HTERT RPE-1 (cell line): ENCODE results near the gene WWOX.

ENCODE experiments used
- in situ Hi-C: fragments of 300-500 bp; cut with MboI; formaldehyde crosslinking; loops from 4 replicates; pipeline ENCODE4 v1.14.3; 2020; ENCODE audit warnings: low sequenced_read_pairs

Gene WWOX

DNA sequence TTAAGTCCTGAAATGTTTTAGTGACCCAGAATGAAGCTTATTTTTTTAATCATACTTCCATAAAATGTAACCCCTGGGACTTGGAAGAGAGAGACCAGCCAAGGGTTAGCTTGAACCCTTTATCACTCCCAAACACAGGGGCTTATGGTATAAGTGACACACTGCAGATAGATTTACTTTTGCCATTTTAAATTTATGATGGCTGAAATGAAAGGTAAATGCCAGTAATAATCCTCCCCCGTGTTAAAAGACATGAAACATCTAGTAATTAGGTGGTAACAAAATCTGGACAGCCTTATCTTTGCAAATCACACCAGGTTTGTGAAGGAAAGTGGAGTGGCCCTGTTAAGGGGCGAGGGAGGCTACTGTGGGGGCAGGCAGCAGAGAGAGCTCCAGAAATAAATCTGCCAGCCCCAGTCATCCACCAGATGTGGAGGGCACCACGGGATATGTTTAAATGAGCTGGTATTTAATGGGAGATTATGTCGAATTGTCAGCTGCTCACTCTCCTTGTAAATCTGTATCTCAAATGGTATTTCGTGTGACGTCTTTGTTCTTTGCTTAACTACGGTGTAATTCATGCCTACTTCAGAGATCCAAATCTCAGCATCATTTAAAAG lies 326.5 kb downstream of the WWOX start:
- in situ Hi-C loops = no loop called here

DNA sequence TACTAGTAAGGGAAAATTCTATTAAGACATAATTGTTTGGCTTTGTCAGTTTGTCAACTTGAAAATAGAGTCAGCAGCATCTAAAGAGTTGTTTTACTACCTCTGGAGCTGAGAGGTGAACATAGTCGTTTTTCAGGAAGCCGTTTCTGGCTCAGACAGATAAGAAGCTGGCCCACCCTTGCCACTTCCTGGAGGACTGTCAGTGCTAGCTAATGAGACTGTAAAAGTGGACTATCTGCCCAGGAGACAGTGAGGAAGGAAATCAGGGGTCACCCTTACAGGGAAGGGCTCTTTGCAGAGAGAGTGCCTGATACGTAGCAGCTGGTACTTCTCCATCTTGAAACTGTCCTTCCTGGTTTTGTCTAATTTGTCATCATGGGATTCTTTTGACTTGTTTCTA lies 328.7 kb downstream of the WWOX start:
- in situ Hi-C loops = no loop called here

DNA sequence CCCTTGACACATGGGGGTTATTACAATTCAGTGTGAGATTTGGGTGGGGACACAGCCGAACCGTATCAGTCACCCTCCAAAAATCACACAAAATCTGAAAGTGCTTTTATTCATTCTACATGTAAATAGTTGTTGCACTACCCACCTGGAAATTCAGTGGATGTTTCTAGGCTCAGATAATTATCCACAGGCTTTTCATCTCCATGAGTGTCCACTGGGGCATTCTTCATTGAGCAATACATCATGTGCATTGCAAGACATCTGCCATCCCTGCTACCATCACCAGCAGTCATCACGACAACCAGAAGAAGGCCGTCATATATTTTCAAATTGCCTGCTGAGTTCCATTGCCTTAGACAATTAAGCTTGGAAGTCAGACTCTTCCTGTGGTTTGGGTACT lies 330.8 kb downstream of the WWOX start:
- in situ Hi-C loops = no loop called here

DNA sequence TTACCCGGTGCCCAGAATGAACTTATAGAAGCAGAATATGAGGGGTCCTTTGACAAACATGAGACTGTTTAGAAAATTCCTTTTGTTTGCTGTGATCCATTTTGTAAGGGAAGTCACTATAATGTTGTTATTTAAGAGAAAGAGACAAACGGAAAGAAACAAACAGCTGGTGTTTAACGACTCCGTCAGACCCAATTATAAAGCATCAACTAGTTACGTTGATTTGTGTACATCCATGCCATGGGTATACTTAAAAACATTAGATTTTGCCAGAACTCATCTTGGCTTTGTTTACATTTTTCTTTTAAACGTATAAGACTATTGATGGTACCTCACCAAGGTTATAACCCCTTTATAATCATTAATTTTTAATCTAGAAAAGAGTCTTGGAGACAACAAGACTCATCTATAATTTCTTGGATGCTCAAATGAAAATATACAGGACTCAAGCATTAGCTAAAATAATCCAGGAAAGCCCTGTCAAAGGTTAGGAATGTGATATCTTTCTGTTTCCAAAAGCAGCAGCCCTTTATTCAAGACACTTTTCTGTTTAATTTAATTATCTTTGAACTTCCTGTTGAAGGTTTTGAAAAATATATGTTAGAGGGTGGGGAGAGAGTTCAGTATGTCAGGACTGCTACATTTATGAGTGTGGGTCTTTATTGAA lies 331.7 kb downstream of the WWOX start:
- in situ Hi-C loops = no loop called here

DNA sequence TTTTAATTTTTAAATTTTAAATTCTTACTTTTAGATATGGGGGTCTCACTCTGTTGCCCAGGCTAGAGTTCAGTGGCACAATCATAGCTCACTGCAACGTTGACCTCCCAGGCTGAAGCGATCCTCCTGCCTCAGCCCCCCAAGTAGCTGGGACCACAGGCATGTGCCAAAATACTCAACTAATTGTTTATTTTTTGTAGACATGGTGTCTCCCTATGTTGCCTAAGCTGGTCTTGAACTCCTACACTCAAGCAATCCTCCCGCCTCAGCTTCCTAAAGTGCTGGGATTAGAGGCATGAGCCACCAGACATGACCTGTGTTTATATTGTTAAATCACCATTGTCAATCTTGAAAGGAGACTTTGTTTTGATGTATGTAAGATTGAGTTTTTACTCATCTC lies 332.2 kb downstream of the WWOX start:
- in situ Hi-C loops = no loop called here

DNA sequence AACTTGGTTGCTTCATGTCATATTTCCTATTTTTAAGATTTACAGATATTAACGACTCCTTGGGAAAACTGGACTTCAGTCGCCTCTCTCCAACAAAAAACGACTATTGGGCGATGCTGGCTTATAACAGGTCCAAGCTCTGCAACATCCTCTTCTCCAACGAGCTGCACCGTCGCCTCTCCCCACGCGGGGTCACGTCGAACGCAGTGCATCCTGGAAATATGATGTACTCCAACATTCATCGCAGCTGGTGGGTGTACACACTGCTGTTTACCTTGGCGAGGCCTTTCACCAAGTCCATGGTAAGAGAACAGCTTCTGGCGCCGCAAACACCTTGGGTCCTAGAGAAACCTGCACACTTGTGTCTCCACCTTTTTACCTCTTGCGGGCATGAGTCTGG lies 333.0 kb downstream of the WWOX start:
- in situ Hi-C loops = no loop called here

DNA sequence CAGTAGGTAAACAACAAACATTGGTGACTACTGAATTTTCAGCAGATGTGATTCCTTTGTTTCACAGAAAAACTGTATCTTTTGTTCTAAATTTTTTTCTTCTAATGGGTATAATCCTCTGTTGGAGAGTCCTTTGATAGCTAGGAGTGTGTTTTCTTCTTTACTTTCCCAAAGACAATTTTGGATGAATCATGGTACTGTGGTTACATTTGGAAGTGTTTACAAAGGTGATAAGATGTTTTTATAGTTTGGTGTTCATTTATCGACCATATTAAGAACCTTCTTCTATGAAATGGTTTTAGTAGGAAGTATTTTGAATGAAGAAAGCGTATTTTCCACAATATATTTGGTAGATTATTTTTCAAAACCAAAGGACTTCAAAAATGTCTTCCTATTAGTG lies 333.7 kb downstream of the WWOX start:
- in situ Hi-C loops = no loop called here

DNA sequence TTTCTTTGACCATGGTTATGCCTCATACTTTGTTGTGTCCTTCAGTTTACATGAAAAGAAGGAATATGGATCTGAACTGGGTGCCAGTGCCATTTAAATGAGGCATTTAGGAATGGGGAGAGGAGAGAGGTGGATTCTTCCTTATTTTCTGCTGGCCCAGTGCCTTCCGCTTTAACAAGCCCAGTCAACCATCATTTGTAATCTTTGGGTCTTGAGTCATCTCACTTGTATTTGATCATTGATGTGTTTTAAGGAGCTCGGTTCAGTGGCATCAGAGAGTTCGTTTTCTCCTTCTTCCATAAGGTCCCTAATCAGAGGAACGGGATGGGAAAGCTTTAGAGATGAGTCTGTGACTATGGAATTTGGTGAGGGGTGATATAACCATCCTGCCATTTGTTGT lies 334.9 kb downstream of the WWOX start:
- in situ Hi-C loops = no loop called here

DNA sequence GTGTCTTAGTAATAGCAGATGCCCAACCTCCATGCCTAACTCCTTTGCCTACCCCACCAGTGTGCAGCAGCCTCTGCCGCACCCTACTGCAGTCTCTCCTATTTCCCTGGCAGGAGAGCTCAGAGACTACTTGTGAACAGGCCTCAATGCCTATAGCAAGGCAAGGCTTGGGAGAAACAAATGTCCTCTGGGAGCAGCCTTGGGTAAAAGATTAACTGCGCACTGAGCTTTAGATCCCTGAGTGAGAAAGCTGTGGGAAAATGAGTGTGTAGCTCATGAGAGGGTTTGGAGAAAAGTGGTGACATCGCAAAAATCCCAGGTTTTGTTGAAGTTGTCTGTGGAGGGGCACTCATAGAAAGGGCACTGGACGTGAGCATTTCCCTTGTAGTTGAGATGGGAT lies 335.8 kb downstream of the WWOX start:
- in situ Hi-C loops = no loop called here

DNA sequence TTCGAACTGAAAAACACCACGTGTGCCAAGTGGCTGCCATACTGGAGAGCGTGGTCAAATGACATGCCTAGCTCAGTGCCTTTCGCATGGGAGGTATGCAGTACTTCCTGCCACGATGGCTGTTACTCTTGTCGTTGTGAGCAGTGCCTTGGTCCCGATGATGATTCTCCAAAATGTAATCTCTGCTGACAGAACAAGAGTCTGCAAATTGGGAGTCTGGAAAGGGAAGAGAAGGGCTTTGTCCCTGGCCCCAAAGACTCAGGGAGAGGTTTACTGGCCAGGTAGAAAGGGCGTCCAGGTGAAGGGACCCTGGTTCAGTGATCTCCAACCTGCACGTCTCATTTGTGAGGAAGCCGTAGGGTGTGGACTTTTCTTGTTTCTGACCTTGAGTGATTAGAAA lies 336.6 kb downstream of the WWOX start:
- in situ Hi-C loops = no loop called here

DNA sequence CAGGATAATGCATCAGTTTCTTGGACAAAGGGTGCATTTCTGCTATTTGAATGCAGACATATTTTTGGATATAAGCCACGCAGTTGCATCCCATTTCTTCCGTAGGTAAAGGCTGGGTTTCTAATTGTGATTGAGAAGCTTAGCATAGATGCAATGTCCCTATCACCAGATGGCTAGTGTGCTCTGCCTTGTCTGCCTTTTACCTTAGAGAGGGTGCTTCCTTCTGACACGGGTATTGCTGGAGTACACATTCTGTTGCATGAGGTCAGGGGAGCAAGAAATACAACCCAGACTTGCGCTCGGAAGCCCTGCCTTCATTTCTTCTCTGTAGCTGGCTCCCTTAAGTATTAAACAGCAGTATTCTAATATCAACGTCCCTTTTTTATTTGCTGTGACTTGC lies 337.4 kb downstream of the WWOX start:
- in situ Hi-C loops = no loop called here

DNA sequence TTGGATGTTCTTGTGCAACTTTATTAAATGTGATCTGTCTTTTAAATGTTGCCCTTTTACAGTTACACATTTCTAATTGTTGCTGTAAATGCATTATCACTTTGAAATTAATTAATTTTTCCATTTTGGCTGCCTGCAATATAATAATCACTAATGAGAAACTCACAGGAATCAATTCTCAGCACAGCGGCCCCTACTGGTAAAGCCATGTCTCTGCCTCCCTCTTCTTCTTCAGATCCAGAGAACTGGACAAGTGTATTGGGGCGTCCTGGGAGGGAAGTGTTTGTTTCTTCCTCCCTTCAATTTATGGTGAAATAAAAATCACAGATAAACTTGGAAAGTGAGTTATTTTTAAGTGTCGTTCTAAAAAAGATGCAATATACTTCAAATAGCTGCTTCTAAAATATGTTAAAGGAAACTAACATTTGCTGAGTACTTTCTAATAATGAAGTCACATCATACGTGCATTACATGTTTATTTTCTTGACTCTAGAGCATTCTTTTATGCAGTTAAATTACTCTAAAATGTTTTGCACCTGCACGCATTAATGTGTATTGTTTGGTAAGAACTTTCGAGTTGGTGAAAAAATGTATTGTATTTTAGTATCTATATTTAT lies 338.0 kb downstream of the WWOX start:
- in situ Hi-C loops = no loop called here

DNA sequence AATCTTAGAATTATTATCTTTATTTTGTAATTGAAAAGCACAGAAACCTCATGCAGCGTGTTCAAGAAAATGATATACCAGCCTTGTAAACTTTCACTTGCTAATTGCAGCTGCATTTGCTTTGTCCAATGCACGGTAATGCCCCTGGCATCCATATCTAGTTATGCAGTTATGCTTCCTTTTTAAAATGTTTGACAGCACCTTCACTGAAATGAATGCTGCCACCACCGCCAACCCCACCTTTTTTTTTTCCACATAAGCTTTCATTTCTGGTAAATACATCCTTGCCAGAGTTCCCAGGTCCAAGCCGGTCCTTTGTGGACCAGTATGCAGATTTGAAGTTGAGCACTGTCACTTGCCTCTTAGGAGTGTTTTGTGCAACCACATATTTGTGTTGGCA lies 338.8 kb downstream of the WWOX start:
- in situ Hi-C loops = no loop called here

DNA sequence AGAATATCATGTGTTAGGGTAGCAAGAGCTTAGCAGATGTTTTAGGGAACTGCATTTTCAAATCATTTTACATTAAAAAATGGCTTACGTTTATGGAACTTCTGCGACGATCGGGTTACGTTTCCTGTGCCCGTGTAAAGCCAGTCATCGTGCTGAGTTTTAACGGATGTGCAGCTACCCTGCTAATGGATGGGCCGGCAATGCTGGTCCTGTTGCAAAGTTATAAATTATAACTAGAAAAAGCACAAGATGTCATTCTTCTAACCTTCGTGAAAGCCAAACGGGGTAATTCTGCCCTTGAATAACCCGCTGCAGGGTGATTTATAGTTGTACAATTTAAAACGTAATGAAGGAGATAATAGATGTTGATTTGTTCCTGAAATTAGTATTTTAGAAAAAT lies 339.2 kb downstream of the WWOX start:
- in situ Hi-C loops = no loop called here

DNA sequence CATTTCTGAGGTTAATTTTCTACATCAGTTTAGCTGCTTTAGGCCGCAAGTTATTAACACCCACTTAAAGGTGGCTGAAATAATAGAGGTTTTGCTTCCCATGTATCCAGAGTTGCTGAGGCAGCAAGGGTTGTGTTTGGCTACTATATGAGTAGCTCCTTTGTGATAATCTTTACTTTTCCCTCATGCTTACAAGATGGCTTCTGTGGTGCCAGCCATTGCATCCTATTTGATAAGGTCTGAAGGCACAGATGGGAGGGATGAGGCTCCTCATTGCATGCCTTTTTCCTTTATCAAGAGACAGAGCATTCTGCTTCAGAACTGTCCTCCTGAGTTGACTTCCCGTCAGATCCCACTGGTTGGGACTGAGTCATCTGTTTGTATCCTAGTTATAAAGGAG lies 340.2 kb downstream of the WWOX start:
- in situ Hi-C loops = no loop called here

DNA sequence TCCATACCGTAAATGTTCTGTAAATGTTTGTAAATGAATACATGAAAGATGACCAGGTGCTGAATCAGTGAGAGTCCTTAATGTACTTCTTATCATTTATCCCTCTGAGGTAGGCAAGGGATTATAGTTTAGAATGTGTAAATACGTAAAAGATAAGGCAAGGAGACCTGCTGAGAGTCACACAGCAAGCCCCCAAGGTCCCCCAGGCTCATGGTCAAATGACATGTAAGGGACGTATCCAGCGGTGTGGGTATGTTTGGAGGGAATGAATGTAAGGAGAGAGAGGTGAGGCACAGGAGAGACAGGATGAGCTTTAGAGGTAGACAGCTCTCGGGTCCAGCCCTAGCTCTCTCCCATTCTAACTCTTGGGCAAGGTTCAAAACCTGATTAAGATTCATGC lies 341.8 kb downstream of the WWOX start:
- in situ Hi-C loops = no loop called here

DNA sequence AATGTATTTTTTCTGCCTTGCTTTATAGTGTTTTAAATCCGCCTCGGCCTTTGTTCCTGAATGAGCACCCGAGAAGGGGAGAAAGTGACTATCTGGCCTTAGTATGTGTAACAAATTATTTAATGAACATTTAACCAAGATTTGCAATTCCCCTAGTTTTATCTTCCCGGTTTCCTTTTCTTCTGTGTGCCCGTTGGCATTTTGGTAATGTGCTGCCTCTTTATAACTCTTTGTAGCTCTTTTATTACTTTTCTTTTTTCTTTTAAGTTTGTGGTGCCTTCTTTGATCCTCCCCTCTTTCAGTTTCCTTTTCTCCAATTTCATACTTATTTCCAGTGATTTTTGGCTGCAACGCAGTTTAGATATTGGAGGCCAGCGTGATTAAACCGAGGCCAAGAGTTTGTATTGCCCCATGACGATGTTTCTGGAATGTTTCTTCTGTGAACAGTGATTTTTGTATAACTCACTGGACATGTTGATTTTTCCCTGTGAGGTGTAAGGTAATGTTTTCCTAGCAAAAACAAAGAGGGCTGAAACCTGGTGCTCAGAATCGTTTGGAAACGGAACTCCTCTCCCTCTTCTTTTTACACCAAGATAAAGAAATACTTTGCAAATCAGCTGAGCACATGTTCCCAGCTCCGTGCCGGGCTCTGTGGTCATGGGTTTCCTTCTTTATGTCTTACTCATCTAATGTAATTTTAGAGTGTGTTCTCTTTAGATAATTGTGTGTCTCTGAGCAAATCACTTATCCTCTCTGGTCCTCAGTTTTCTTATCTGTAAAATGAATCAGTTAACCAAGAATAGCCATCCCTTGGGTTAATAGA lies 344.3 kb downstream of the WWOX start:
- in situ Hi-C loops = no loop called here

DNA sequence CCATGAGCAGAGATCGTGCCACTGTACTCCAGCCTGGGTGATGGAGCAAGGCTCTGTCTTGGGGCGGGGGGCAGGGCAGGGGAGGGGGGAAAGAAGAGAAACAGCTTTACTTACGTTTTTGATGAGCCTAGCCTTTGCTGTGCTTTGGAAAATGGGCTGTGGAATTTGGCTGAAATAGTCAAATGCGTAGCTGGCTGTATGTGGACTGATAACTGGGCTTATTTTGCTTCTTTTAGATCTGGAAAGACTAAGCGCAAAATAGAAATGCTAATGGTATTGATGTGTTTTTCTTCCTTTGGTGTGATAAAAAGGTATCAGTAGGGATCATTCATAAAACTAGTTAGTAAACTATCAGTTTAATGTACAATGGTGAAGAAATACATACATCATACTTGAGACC lies 346.4 kb downstream of the WWOX start:
- in situ Hi-C loops = no loop called here

DNA sequence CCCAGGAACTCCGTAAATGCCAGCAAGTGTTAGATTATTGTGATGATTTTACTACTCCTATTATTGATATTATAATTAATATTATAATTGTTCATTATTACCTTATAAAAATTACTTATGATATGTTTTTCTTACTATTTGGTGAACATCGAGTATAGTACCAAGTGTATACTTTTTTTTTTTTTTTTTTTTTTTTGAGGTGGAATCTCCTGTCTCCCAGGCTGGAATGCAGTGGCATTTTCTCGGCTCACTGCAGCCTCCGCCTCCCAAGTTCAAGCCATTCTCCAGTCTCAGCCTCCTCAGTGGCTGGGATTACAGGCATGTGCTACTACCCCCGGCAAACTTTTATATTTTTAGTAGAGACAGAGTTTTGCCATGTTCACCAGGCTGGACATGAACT lies 347.0 kb downstream of the WWOX start:
- in situ Hi-C loops = no loop called here

DNA sequence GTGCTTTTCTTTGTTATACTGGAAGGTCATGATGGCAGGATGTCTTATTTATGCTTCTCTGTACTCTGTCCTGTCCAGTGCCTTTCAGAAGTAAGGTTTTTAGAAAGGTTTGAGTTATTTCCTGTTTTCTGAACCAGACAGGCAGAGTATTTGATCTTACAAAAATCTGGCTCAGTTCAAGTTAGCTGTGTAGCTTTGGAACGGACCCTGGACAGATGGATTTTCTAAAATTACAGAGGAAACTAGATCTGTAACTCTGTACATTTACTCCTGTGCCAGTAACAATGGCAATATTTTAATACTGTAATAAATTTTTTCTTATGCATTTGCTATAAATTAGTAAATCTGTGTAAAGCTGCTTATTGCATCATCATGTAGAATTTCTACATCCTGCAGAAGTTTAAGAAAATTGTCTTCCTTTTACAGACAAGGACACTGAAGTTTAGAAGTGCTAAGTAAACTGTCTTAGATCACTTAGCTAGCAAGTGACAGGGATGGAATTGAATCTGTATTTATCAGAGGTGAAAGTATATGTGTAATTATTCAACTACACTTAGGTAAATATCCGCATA lies 347.6 kb downstream of the WWOX start:
- in situ Hi-C loops = no loop called here

DNA sequence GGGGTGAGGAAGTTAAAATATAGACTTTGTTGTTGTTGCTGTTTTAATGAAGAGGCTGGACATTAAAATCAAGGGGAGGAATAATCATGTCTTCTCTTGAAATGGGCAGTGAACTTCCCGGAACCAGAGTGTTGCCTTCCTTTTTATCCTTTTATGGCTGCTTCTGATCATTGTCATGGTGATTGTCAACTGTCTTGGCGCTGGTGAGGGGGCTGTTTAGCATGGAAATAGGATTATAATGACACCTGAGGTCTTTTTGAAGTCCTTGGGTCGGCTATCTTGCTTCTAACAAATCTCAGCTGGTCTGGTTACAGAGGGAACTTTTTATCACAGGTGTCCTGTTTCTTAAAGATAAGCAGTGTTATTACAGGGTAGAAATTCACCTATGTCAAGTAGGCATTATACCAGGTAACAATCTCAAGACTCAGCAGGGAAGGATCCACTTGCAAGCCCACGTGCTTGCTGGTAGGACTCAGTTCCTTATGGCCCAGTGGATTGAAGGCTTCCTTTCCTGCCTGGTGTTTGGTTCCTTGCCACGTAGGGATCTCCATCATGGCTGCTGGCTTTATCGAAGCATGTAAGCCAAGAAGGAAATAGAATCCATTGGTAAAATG lies 349.3 kb downstream of the WWOX start:
- in situ Hi-C loops = no loop called here
